GM19468 (cell line): Measurements from ENCODE around the gene SPSB4.

ENCODE experiments used
- ATAC-seq: cut with Tn5 transposase; IDR thresholded peaks from one replicate; pipeline ENCODE4 v1.9.1; 2021; ENCODE audit warnings: mild to moderate bottlenecking, moderate library complexity, moderate number of reproducible peaks; ENCODE audit not compliant: unreplicated experiment; ENCODE audit errors: extremely low read depth

The SPSB4 gene

GRCh38 chr3:141191097-141191749 lies 140.1 kb downstream of the SPSB4 start:
- no peak for ATAC-seq

DNA sequence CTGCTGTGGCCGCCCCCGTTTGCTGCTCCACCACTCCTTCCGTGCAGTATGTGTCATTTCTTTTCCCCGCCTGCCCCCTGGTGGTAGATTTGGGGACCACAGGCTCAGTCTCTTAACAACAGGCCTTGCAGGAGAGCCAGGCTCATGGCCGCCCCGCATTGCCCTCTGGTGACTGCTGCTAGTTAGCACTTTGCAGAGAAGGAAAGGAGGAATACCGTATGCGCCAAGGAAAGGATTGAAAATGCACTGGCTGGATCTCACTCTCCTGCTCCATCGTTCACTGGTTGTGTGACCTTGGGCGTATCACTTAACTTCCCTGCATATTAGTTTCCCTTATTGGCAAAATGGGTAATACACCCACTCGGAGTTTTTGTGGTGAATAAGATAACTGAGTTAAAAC lies 141.2 kb downstream of the SPSB4 start:
- peak; percentile 83 for ATAC-seq

DNA sequence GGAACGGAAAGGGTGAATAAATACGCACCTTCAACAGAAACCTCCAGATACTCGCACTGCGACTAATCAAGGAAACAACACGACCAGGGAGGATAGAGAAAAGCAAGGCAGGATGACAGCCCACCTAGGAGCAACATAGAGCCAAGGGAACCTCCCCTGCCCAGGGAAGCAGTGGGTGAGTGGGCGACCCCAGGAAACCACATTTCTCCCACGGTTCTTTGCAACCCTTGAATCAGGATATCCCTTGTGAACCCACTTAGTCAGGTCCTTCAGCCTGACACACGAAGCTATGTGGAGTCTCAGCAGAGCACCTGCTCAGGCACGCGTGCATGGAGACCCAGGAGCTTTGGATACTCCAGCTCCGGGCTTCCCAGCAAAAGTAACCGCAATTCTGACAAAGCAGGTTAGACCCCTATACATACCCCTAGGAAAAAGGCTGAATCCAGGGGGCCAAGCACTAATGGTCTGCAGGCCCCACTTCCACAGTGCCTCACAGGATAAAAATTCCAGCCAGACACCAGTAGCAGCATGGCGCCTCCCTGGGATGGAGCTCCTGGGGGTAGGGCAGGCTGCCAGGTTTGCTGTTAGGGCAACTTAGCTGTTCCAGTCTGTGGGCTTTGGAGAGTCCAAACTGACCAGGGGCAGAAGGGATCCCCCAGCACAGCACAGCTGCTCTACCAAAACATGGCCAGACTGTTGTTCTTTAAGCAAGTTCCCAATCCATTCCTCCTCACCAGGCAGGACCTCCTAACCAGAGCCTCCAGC lies 142.1 kb downstream of the SPSB4 start:
- no peak for ATAC-seq
